Measurements from ENCODE around the gene C2orf15.
"Not testable (repeated sequence)": the region's sequence is repeated elsewhere in the genome, so short reads cannot be mapped to it uniquely, and the experiment has no call there.

The C2orf15 gene, protein sequence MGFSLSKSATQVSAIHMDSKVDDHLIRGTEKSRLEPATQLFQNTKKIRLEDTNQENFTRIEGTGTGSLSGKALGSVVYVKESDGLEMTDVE

DNA sequence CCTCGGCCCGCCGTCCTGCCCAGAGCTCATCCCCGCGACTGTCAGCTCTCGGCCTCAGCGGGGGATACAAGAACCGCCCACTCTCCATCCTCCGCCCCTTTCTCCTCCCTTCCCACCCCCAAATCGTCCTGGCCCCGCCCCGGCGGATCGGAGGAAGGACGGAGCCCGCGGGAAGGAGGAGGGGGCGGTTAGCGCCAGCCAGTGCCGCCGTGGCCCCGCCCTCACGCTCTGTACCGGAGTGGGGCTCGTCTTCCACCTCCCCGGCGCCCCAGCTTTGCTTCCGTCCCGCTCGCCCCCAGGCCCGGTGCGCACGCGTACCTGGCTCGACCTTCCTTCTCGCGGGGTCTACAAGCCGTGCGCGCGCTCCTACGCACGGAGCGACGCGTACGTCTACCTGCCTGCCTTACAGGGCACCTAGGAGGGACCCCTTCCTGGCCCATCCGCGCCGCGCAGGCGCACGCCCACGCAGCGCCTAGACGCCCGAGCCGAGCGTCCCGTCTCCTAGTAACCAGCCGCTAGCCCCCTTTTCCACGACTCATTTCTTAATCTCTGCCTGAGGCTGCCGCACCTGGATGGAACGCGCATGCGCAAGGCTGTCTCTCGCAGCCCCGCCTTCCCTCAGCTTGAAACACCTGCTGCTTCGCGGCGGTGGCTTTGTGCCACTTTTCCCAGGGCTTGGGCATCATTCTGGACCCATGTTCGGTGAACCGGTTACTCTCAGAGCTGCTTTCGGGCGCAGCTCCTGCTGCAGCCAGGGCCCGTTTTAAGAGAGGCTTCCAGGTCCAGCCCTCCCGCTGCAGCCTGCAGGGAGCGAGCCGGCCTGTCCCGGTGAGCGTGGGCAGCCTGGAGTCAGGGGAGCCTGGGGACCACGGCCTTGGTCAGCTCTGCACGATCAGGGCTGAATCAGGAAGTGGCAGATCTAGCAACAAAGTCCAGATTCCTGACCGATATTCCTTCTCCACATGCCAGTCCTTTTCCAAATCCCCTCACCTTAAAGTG lies at the start of gene C2orf15:
C2orf15 (plus strand) TSS at position 598 of the 999 bp plus-strand sequence. CDS start 8,852 bp downstream, outside the sequence.
- DNase-seq: peak; percentile 84

DNA sequence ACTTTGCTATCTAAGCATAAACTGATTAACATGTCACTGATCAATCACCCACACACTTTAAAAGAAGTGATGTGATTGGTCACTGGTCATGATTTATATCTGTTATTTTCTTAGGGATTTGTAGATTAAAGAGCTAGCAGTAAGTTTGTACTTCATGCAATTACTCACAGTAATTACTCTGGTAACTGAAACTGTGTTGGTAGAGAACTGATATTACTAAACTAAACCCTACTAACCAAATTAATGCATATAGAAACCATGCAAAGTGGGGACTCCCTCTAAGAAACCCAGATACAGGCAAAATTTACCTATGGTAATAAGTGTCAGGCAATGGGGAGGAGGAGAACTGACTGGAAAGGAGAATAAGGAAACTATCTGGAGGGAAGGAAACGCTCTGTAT lies 44.8 kb upstream of the C2orf15 start:
- no peak for DNase-seq

GRCh38 chr2:99101697-99102096 lies 39.8 kb upstream of the C2orf15 start:
- peak; percentile 32 for DNase-seq

- DNase-seq: no peak
Observed at GRCh38 chr2:99104006-99104405, 37.5 kb upstream of the C2orf15 start.

GRCh38 chr2:99106913-99107312 lies 34.6 kb upstream of the C2orf15 start:
- DNase-seq: peak; percentile 4

DNA sequence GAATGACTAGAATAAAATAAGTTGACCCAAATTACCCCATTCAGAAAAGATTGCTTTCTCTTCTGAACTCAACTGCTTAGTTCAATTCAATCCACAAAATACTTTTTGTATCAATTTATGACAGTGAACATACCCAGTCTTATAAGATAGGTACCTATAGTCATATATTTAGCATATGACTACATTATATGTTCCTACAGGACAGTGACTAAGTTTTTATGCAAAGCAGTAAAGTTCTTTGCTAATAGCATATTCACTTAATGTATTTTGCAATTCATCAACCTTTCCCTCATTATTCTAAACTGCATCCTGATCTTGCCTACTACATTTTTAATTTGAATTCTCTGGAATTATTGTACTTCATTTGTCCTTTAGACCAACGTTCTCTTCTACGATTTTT lies 30.3 kb upstream of the C2orf15 start:
- no peak for DNase-seq

DNA sequence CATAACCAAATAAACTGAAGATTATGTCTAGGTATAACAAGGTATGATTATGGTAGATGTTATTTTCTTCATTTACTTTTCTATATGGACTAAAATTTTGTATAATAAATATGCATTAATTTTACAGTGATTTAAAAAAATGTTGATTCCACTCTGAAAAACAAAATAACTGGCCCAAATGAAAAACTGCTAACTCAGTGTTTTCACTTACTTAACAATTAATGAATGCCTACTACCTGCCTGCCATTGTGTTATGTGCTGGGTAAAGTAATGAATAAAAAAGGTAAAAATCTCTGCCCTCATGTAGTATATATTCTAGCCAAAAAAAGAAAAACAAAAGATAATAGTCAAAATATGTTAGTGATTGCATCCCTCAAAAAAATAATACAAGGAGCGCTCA lies 29.6 kb upstream of the C2orf15 start:
- DNase-seq: no peak

DNA sequence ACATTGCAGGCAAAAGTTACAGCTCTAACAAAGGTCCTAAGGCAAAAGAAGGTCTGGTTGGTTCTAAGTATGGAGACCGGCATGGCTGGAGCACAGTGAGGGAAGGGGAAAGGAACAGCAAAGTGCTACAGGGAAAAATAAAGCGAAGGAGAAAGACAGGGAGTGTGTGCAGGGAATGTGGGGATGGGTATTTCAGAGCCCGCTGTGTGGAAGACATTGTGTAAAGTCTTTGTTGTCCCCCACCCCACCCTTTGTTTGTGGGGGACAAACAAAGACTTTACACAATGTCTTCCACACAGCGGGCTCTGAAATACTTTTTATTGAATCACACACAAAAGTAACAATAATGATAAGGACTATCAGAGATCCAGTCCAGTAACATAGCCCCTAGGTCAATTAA lies 28.9 kb upstream of the C2orf15 start:
- no peak for DNase-seq

GRCh38 chr2:99127981-99128380 lies 13.5 kb upstream of the C2orf15 start:
- DNase-seq: no peak

- DNase-seq: not testable (repeated sequence)
Observed at GRCh38 chr2:99135044-99135556, 6.4 kb upstream of the C2orf15 start.

- DNase-seq: no peak
Observed at GRCh38 chr2:99139003-99139402, 2.5 kb upstream of the C2orf15 start.

- peak; percentile 41 for DNase-seq
Observed at GRCh38 chr2:99140056-99140859, 1.2 kb upstream of the C2orf15 start.

- no peak for DNase-seq
Observed at GRCh38 chr2:99140860-99141109, 722 bp upstream of the C2orf15 start.

DNA sequence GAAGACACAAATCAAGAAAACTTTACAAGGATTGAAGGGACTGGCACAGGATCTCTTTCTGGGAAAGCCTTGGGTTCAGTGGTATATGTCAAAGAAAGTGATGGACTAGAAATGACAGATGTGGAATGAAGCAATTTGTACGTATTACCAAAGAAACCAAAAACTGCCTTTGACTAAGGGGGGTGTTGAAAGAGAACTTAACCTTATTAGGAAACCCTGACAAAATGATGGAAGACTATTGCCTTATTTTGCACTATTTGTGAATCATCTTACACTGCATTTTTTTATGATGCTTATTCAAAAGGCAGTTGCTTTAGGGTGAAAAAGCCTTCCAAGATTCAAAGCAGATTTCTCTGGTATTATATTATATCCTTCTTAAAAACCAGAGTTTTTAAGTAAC lies 9.2 kb downstream of the C2orf15 start:
- peak; percentile 57 for DNase-seq

DNA sequence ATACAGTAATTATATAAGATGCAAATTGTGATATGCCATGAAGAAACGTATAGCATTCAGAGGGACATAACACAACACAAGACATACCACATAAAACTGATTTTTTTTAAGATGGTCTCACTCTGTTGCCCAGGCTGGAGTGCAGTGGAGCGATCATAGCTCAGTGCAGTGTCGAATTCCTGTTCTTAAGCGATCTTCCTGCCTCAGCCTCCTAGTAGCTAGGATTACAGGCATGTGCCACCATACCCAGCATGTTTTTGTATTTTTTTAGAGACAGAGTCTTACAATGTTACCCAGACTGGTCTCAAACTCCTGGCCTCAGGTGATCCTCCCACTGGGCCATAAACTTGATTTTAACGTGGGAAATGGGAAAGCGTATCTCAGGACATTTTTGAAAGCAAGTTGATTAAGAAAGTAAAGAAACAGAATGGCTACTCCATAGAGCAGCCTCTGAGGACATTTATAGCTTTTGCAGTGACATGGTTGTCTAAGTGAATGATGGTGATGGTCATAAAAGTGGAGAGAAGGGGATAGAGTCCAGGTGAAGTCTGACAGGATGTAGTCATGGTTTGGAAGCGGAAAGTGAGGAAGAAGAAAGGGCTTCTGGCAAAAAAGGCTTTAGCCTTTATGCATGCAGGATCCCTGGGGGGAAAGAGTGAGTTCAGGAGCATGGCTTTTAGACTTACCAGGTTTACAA lies 10.8 kb downstream of the C2orf15 start:
- DNase-seq: no peak

DNA sequence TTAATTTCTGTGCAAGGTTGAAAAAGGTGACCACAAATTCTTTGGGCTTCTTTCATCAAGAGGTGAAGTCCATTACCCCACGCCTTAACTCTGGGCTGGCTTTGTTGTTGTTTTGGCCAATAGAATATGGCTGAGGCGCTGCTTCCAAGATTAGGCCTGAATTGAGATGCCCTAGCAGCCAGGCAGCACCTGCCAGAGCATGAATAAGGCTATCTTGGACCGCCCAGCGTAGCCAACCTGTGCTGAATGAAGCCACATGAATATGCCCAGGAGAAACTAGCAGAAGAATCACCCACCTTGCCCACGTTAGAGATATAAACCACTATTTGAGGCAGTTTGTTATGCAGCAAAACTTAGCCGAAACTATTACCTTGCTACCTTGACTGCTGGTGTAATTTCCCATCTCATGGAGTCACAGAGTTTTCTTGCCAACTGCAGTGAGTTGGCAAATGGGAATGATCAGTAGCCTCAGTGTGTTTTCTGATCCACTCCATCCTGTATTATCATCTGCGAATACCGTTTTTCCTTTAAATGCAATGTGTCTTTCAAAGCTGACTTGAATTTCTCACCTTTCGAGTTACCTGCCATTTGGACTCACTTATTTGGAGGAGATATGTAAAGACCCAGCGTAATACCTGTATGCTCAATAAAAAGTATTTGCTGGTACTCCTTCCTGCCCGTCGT lies 12.6 kb downstream of the C2orf15 start:
- DNase-seq: no peak

GRCh38 chr2:99154643-99155536 lies 13.4 kb downstream of the C2orf15 start, which contains the start of the genes LIPT1 and TSGA10:
Gene LIPT1, plus strand, starts transcription at chr2:99154967. Its CDS starts 6,991 bp downstream, at chr2:99161958.
Gene TSGA10, minus strand, starts transcription at chr2:99154942. Its CDS starts 45,503 bp downstream, at chr2:99109439.
- peak; percentile 88 for DNase-seq

DNA sequence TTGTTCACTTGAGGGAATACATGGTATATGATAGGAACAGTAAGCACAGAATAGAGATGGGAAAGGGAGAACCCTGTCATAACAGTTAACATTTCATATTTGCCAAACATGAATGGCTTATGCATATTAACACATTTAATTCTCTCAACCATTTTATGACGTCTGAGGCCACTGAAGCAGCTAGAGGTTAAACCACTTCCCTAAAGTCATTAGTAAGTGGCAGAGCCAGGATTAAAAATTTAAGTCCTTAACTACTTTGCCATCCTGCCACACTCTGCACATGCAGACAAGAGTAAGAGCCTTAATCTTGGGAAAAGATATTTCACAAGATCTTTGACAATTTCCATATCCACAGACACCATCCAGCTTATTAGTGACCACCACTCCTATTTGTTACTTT lies 15.4 kb downstream of the C2orf15 start:
- DNase-seq: no peak

GRCh38 chr2:99158599-99158998 lies 17.1 kb downstream of the C2orf15 start:
- no peak for DNase-seq

DNA sequence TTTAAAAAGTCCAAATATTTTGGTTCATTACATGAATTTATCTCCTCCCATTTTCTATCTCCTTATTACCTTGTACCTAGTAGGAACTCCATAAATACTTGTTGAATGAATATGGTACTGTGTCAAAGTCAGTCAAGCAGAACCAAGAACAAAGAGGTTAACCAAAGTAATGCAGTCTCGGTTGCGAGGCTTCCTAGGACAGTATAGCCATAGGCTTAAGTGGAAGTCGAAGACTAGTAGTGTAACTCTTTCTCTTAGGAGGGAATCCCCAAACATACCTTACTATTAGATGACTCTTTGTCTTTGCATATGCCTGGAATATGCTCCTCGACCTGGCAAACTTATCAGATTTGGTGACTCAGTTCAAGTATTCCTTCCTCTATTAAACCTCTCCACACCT lies 18.1 kb downstream of the C2orf15 start:
- DNase-seq: no peak

- no peak for DNase-seq
Observed at GRCh38 chr2:99166218-99166617, 24.7 kb downstream of the C2orf15 start.

All from HCEC 1CT (cell line).